ENCODE data around the gene TMEM106C.

DNA sequence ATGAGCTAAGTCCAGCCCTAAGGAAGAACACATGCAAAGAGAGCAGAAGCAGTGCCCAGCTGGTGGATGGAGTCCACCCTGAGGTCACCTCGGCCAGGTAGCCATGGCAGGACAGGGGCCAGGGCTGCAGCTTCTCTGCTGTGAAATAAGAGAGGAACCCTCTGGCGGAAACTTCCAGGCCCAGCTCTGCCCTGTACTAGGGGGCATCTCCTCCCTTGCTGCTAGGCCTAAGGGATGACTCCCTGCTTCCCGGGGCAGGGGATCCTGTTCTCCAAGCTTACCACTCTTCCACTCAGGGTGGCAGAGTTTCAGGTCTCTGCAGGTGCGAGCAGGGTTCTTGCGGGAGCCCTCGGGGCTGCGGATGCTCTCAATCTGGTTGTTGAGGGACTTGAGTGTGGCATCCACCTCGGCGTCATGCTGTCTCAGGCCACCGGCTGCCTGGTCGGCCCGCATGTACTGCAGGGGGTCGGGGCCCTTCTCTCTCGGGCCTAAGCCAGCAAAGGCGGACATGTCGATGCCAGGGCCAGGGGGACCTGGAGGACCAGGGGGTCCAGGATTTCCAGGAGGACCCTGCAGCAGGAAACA lies 11.7 kb downstream of the TMEM106C start:
- no peak for TF ChIP-seq REST (IDR thresholded peaks at IDR 0.05; ENCODE audit: insufficient read depth in 1 of 2, low read depth in 2 of 2, low read length in 2 of 2)
- no peak for TF ChIP-seq TAF1 (IDR thresholded peaks at IDR 0.05; ENCODE audit: borderline replicate concordance, insufficient read depth, low read length)

All from PFSK-1 (cell line).